GM18951 (cell line): Measurements from ENCODE around the gene EEA1.

Experiments used
- POLR2A ChIP-seq: IDR thresholded peaks from 4 replicates; pipeline ENCODE4 v1.6.1; 2011; ENCODE audit warnings: mild to moderate bottlenecking; ENCODE audit not compliant: insufficient read length, insufficient read depth; ENCODE audit errors: extremely low read depth
- in situ Hi-C: fragments of 300-500 bp; cut with MboI; formaldehyde crosslinking; loops from one replicate; pipeline ENCODE4 v1.12.0; 2022; ENCODE audit warnings: low sequenced_read_pairs, mixed read lengths, inconsistent platforms; ENCODE audit not compliant: unreplicated experiment

The EEA1 gene

GRCh38 chr12:92848740-92849139, 80.4 kb downstream of the EEA1 start:
- TF ChIP-seq POLR2A, result no peak
- in situ Hi-C loops, result no loop called here

GRCh38 chr12:92847368-92847767, 81.7 kb downstream of the EEA1 start:
- in situ Hi-C loops, result no loop called here
- TF ChIP-seq POLR2A, result no peak

GRCh38 chr12:92845329-92845728, 83.8 kb downstream of the EEA1 start:
- no peak for TF ChIP-seq POLR2A
- in situ Hi-C loops, result no loop called here

GRCh38 chr12:92844151-92844763, 84.8 kb downstream of the EEA1 start:
- no peak for TF ChIP-seq POLR2A
- in situ Hi-C loops, result no loop called here

GRCh38 chr12:92829686-92830282, 99.3 kb downstream of the EEA1 start:
- TF ChIP-seq POLR2A, result no peak
- in situ Hi-C loops, result no loop called here

- no peak for TF ChIP-seq POLR2A
- in situ Hi-C loops, result no loop called here
These were observed 100.5 kb downstream of the EEA1 start for GRCh38 chr12:92828565-92828964.

GRCh38 chr12:92827836-92828431, 101.2 kb downstream of the EEA1 start:
- in situ Hi-C loops, result no loop called here
- no peak for TF ChIP-seq POLR2A

- in situ Hi-C loops, result no loop called here
- no peak for TF ChIP-seq POLR2A
These were observed 108.0 kb downstream of the EEA1 start for GRCh38 chr12:92821142-92821541.

- TF ChIP-seq POLR2A, result no peak
- in situ Hi-C loops, result no loop called here
These were observed 114.5 kb downstream of the EEA1 start for GRCh38 chr12:92814584-92814983.

- no peak for TF ChIP-seq POLR2A
- in situ Hi-C loops, result no loop called here
These were observed 118.7 kb downstream of the EEA1 start for GRCh38 chr12:92810370-92810769.

- in situ Hi-C loops, result no loop called here
- TF ChIP-seq POLR2A, result no peak
These were observed 125.2 kb downstream of the EEA1 start for GRCh38 chr12:92803903-92804302.

GRCh38 chr12:92802906-92803305, 126.2 kb downstream of the EEA1 start:
- in situ Hi-C loops, result no loop called here
- no peak for TF ChIP-seq POLR2A

GRCh38 chr12:92796650-92797049, 132.4 kb downstream of the EEA1 start:
- no peak for TF ChIP-seq POLR2A
- in situ Hi-C loops, result loop anchor here (25.0 kb wide), 2 partner anchors 616 to 1316 kb away; no protein-coding TSS in a partner anchor

- TF ChIP-seq POLR2A, result no peak
- in situ Hi-C loops, result loop anchor here (25.0 kb wide), 2 partner anchors 617 to 1317 kb away; no protein-coding TSS in a partner anchor
These were observed 134.3 kb downstream of the EEA1 start for GRCh38 chr12:92794814-92795213.

GRCh38 chr12:92794356-92794755, 134.7 kb downstream of the EEA1 start:
- in situ Hi-C loops, result loop anchor here (25.0 kb wide), 2 partner anchors 618 to 1318 kb away; no protein-coding TSS in a partner anchor
